NB4 (cell line): ENCODE data around the gene TENM4.
"Not testable (repeated sequence)": the region's sequence is repeated elsewhere in the genome, so short reads cannot be mapped to it uniquely, and the experiment has no call there.

Source experiments
- DNase-seq: peaks from one replicate; pipeline ENCODE4 v3.0.0; 2010; ENCODE audit warnings: low read depth
- H3K4me3 ChIP-seq: one replicate; pipeline ENCODE4 v1.5.1; 2011; ENCODE audit warnings: mild to moderate bottlenecking, low read depth, low read length, moderate library complexity
- CTCF ChIP-seq: IDR thresholded peaks from one replicate; pipeline ENCODE4 v1.5.1; 2012; ENCODE audit warnings: low read depth, low read length
- MAX ChIP-seq: IDR thresholded peaks from 2 replicates; pipeline ENCODE4 v1.6.1; 2011; ENCODE audit warnings: low read depth, low read length
- MYC ChIP-seq: IDR thresholded peaks from 2 replicates; pipeline ENCODE4 v1.6.1; 2011; ENCODE audit warnings: low read depth, low read length
- POLR2A ChIP-seq: IDR thresholded peaks from 2 replicates; pipeline ENCODE4 v1.6.1; 2011; ENCODE audit warnings: mild to moderate bottlenecking; ENCODE audit not compliant: insufficient read length; ENCODE audit errors: extremely low read depth

TENM4 gene

GRCh38 chr11:79227767-79228755 is 212.8 kb downstream of the TENM4 start:
- no peak for TF ChIP-seq MYC
- TF ChIP-seq POLR2A: no peak
- TF ChIP-seq CTCF: no peak
- TF ChIP-seq MAX: no peak
- H3K4me3 ChIP-seq: no peak overlapping the region
- peak; percentile 21 for DNase-seq

GRCh38 chr11:79227308-79227707 is 213.5 kb downstream of the TENM4 start:
- no peak overlapping the region for H3K4me3 ChIP-seq
- DNase-seq: no peak
- TF ChIP-seq POLR2A (no peak), MAX (no peak), MYC (no peak), CTCF (no peak)

GRCh38 chr11:79226126-79226525 is 214.7 kb downstream of the TENM4 start:
- H3K4me3 ChIP-seq: no peak overlapping the region
- DNase-seq: no peak
- no peak for TF ChIP-seq MYC
- no peak for TF ChIP-seq CTCF
- no peak for TF ChIP-seq POLR2A
- no peak for TF ChIP-seq MAX

GRCh38 chr11:79222163-79222562 is 218.7 kb downstream of the TENM4 start:
- H3K4me3 ChIP-seq, DNase-seq: not testable (repeated sequence)

GRCh38 chr11:79221444-79222130 is 219.2 kb downstream of the TENM4 start:
- no peak overlapping the region for H3K4me3 ChIP-seq
- TF ChIP-seq MAX (no peak), CTCF (no peak)

GRCh38 chr11:79220171-79220570 is 220.7 kb downstream of the TENM4 start:
- no peak for TF ChIP-seq POLR2A
- no peak for TF ChIP-seq MYC
- no peak for TF ChIP-seq CTCF
- TF ChIP-seq MAX: no peak
- no peak overlapping the region for H3K4me3 ChIP-seq
- DNase-seq: no peak

More at GRCh38 chr11:79221444-79222130, 219.2 kb downstream of the TENM4 start:
- no peak for DNase-seq
